GM20431 (cell line): ENCODE measurements around the gene KRTAP10-6.
"Not testable (repeated sequence)": the region's sequence is repeated elsewhere in the genome, so short reads cannot be mapped to it uniquely, and the experiment has no call there.

Experiments used
- in situ Hi-C: fragments of 300-500 bp; cut with MseI, MboI; formaldehyde crosslinking; loops from one replicate; pipeline ENCODE4 v1.15.0; 2020; ENCODE audit warnings: low sequenced_read_pairs; ENCODE audit not compliant: unreplicated experiment

Gene KRTAP10-6

GRCh38 chr21:44618504-44618903, 26.2 kb upstream of the KRTAP10-6 start:
- in situ Hi-C loops, result no loop called here

GRCh38 chr21:44617071-44617501, 24.8 kb upstream of the KRTAP10-6 start:
- in situ Hi-C loops, result no loop called here

- in situ Hi-C loops, result no loop called here
Observed at GRCh38 chr21:44616591-44616926, 24.3 kb upstream of the KRTAP10-6 start.

GRCh38 chr21:44615911-44616590, 23.7 kb upstream of the KRTAP10-6 start:
- in situ Hi-C loops, result no loop called here

- in situ Hi-C loops, result no loop called here
Observed at GRCh38 chr21:44615466-44615865, 23.2 kb upstream of the KRTAP10-6 start.

GRCh38 chr21:44614961-44615391, 22.7 kb upstream of the KRTAP10-6 start:
- in situ Hi-C loops, result no loop called here

GRCh38 chr21:44614161-44614631, 21.9 kb upstream of the KRTAP10-6 start:
- in situ Hi-C loops, result no loop called here

GRCh38 chr21:44613386-44614155, 21.3 kb upstream of the KRTAP10-6 start:
- in situ Hi-C loops, result no loop called here

GRCh38 chr21:44612669-44613229, 20.4 kb upstream of the KRTAP10-6 start:
- in situ Hi-C loops, result no loop called here

- in situ Hi-C loops, result no loop called here
Observed at GRCh38 chr21:44612029-44612486, 19.8 kb upstream of the KRTAP10-6 start, which contains the start of gene KRTAP10-8. KRTAP10-8 (plus strand) TSS chr21:44612079; CDS start chr21:44612101, 22 bp downstream.

GRCh38 chr21:44611551-44611950, 19.2 kb upstream of the KRTAP10-6 start:
- in situ Hi-C loops, result no loop called here

GRCh38 chr21:44610157-44610843, 18.0 kb upstream of the KRTAP10-6 start:
- in situ Hi-C loops, result not testable (repeated sequence)

GRCh38 chr21:44609193-44609592, 16.9 kb upstream of the KRTAP10-6 start:
- in situ Hi-C loops, result no loop called here

GRCh38 chr21:44606495-44606894, 14.2 kb upstream of the KRTAP10-6 start:
- in situ Hi-C loops, result no loop called here

- in situ Hi-C loops, result no loop called here
Observed at GRCh38 chr21:44603911-44604310, 11.6 kb upstream of the KRTAP10-6 start.

- in situ Hi-C loops, result no loop called here
Observed at GRCh38 chr21:44603109-44603875, 11.0 kb upstream of the KRTAP10-6 start.

GRCh38 chr21:44602463-44602850, 10.2 kb upstream of the KRTAP10-6 start:
- in situ Hi-C loops, result no loop called here

- in situ Hi-C loops, result no loop called here
Observed at GRCh38 chr21:44601596-44602462, 9.5 kb upstream of the KRTAP10-6 start.

GRCh38 chr21:44601091-44601490, 8.8 kb upstream of the KRTAP10-6 start:
- in situ Hi-C loops, result not testable (repeated sequence)
